Measurements from ENCODE around the gene ZNF473.

ZNF473 gene

GRCh38 chr19:50003810-50004419, 21.9 kb upstream of the ZNF473 start:
- DNase-seq = peak; percentile 9

GRCh38 chr19:50005428-50005827, 20.4 kb upstream of the ZNF473 start:
- DNase-seq = peak; percentile 30

- DNase-seq = no peak
Measured at GRCh38 chr19:50007170-50007569, 18.6 kb upstream of the ZNF473 start.

GRCh38 chr19:50007947-50008346, 17.9 kb upstream of the ZNF473 start:
- DNase-seq = no peak

GRCh38 chr19:50008532-50008931, 17.3 kb upstream of the ZNF473 start:
- DNase-seq = no peak

- DNase-seq = no peak
Measured at GRCh38 chr19:50016225-50016807, 9.5 kb upstream of the ZNF473 start.

- DNase-seq = no peak
Measured at GRCh38 chr19:50020481-50020880, 5.3 kb upstream of the ZNF473 start.

- DNase-seq = no peak
Measured at GRCh38 chr19:50022823-50023222, 3.0 kb upstream of the ZNF473 start.

GRCh38 chr19:50024719-50025021, 1.1 kb upstream of the ZNF473 start:
- no peak for DNase-seq

- peak; percentile 99 for DNase-seq
Measured at GRCh38 chr19:50025022-50025793, 597 bp upstream of the ZNF473 start, which contains the start of gene VRK3. TSS of gene VRK3 (minus strand) at chr19:50025372. CDS start at chr19:50016162, 9,210 bp downstream.

GRCh38 chr19:50026550-50026906, 723 bp downstream of the ZNF473 start:
- DNase-seq = no peak

GRCh38 chr19:50030225-50030624, 4.4 kb downstream of the ZNF473 start:
- no peak for DNase-seq

- no peak for DNase-seq
Measured at GRCh38 chr19:50030937-50031336, 5.1 kb downstream of the ZNF473 start.

- DNase-seq = no peak
Measured at GRCh38 chr19:50036908-50037307, 11.1 kb downstream of the ZNF473 start.

- DNase-seq = no peak
Measured at GRCh38 chr19:50039968-50040367, 14.2 kb downstream of the ZNF473 start.

GRCh38 chr19:50040967-50041366, 15.2 kb downstream of the ZNF473 start:
- DNase-seq = no peak

GRCh38 chr19:50042363-50043024, 16.7 kb downstream of the ZNF473 start:
- DNase-seq = no peak

GRCh38 chr19:50043967-50044366, 18.2 kb downstream of the ZNF473 start:
- DNase-seq = no peak

GRCh38 chr19:50044922-50045321, 19.1 kb downstream of the ZNF473 start:
- no peak for DNase-seq

GRCh38 chr19:50046649-50047503, 21.1 kb downstream of the ZNF473 start:
- DNase-seq = peak; percentile 47

- DNase-seq = no peak
Measured at GRCh38 chr19:50047671-50048070, 21.9 kb downstream of the ZNF473 start.

GRCh38 chr19:50050406-50051227, 24.8 kb downstream of the ZNF473 start:
- peak; percentile 89 for DNase-seq

Measured in stimulated activated naive CD4-positive, alpha-beta T cell treated with Interleukin-2 at 50 U/mL for 16 hours (primary cell).